Esophagus squamous epithelium (tissue), 4 donors: ENCODE results near the gene CHRNA4.

Source experiments
- POLR2A ChIP-seq, 4 donors: fragments of 450-650 bp; IDR thresholded peaks; one replicate each; pipeline ENCODE4 v1.6.1; 2017; ENCODE audit warnings: antibody characterized with exemption in 4 of 4, mild to moderate bottlenecking in 4 of 4, moderate library complexity in 3 of 4
- TF ChIP-seq, protein P1 (sequence below), 6 experiments: fragments of 450-650 bp in 4 of 6; fragments of 200-600 bp in 2 of 6; sonication (generic) in 2 of 6; IDR thresholded peaks; one replicate each; pipeline ENCODE4 v1.5.1; 2016 to 2019; ENCODE audit warnings: antibody characterized with exemption in 6 of 6, mild to moderate bottlenecking in 4 of 6, moderate library complexity in 4 of 6

DNA sequence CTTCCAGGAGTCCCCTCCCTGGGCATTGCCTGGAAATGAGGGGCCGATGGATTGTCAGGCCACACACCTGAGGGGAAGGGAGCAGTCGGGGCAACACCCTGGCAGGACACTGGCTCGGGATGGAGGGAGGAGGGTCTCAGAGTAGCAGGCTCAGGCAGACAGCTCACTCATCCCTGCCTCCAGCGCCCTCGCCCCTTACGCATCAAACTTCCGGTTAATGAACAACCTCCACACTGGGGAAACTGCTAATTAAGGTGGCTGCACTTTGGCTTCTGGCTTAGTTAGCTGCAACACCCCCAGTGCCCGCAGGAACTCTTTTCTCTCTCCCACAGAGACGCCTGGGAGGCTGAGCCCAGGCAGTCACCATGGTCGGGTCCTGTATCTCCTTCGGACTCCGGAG is 13.4 kb upstream of the CHRNA4 start:
- TF ChIP-seq, protein P1, sequence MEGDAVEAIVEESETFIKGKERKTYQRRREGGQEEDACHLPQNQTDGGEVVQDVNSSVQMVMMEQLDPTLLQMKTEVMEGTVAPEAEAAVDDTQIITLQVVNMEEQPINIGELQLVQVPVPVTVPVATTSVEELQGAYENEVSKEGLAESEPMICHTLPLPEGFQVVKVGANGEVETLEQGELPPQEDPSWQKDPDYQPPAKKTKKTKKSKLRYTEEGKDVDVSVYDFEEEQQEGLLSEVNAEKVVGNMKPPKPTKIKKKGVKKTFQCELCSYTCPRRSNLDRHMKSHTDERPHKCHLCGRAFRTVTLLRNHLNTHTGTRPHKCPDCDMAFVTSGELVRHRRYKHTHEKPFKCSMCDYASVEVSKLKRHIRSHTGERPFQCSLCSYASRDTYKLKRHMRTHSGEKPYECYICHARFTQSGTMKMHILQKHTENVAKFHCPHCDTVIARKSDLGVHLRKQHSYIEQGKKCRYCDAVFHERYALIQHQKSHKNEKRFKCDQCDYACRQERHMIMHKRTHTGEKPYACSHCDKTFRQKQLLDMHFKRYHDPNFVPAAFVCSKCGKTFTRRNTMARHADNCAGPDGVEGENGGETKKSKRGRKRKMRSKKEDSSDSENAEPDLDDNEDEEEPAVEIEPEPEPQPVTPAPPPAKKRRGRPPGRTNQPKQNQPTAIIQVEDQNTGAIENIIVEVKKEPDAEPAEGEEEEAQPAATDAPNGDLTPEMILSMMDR (IDR thresholded peaks at IDR 0.05), result no peak
- no peak for TF ChIP-seq POLR2A (IDR thresholded peaks at IDR 0.05)
